Ascending aorta (tissue), 2 donors: Measurements from ENCODE around the gene ETV6. TPM values are rescaled to one million over a fixed set of nuclear protein-coding genes. Genes with fewer than 3 reads are reported as not detected.
A peak's percentile ranks its signal among the peaks of the same experiment; 100 is the strongest.

Experiments used
- DNase-seq, 2 donors: peaks; one replicate each; pipeline ENCODE4 v3.0.0-alpha.2; 2019; ENCODE audit warnings: low spot score in 2 of 2
- H3K27ac ChIP-seq, 2 donors: fragments of 200-600 bp; sonication (generic); one replicate each; pipeline ENCODE4 v1.5.1; 2016 to 2017; ENCODE audit warnings: mild to moderate bottlenecking in 1 of 2
- H3K27me3 ChIP-seq: fragments of 200-600 bp; sonication (generic); one replicate; pipeline ENCODE4 v1.5.1; 2017
- H3K36me3 ChIP-seq, 2 donors: fragments of 200-600 bp; sonication (generic); one replicate each; pipeline ENCODE4 v1.5.1; 2016
- H3K4me1 ChIP-seq, 2 donors: fragments of 200-600 bp; sonication (generic); one replicate each; pipeline ENCODE4 v1.5.1; 2016 to 2017; ENCODE audit warnings: mild to moderate bottlenecking in 1 of 2
- H3K4me3 ChIP-seq, 2 donors: fragments of 200-600 bp; sonication (generic); one replicate each; pipeline ENCODE4 v1.5.1; 2016 to 2017; ENCODE audit warnings: mild to moderate bottlenecking in 1 of 2
- H3K9me3 ChIP-seq, 2 donors: fragments of 200-600 bp; sonication (generic); one replicate each; pipeline ENCODE4 v1.5.1; 2016
- intact Hi-C: fragments of 100-400 bp; cut with DNase I; formaldehyde crosslinking; loops from one replicate; pipeline ENCODE4 v1.15.1; 2023
- total RNA-seq: library from RNA; depleted of rRNA; stranded (reverse); fragments of >200 nt; gene quantifications from one replicate; pipeline ENCODE4 v1.1.0, GENCODE V29; 2016
- TF ChIP-seq, protein P1 (sequence below), 3 experiments: fragments of 200-600 bp in 2 of 3; fragments of 450-650 bp in 1 of 3; sonication (generic) in 2 of 3; IDR thresholded peaks; one replicate each; pipeline ENCODE4 v1.5.1; 2016 to 2019; ENCODE audit warnings: antibody characterized with exemption in 3 of 3, mild to moderate bottlenecking in 1 of 3, moderate library complexity in 1 of 3

Gene ETV6
- total RNA-seq, 1 donor from 2014 or later: 21.6 TPM

DNA sequence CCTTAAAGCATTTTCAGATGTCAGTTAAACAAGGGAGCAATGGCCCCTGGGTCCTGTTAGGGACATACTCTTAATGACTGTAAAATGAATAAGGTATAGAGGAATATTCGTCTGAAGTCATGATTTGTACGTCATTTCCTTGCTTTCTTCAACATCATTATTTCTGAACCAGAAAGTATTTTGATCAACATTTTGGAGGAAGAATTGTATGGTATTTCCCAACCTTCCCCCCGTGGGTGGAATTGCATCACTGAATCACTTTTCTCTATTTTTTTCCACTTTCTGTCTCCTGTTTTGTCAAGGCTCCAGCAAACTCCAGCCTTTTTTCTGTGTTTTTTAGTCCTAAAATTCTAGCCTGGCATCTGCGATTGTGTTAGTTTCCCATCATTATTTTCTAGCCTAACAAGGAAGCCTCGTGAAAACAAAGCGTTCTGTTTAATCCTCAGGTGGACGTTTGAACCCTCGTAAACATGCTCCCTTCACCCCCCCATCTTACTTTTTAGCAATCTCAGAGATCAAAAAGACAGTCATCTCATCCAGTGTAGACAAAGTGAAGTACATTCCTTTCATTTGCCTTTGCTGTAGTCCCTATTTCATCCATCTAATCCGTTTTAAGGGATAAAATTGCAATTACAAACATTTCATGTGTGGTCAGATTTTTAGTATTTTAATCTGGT, 62.3 kb downstream of the ETV6 start:
- Histone ChIP-seq H3K27me3 (no peaks in the 10 kb centered on the region), H3K36me3 (peaks cover under 1 to 2% of the 10 kb centered on the region in 2 donors), H3K4me1 (peaks cover 3 to 31% of the 10 kb centered on the region in 2 donors), H3K9me3 (no peaks in the 10 kb centered on the region), H3K4me3 (no peak overlapping the region), H3K27ac (peak overlapping the region; percentile 47 to 57)
- TF ChIP-seq, protein P1, sequence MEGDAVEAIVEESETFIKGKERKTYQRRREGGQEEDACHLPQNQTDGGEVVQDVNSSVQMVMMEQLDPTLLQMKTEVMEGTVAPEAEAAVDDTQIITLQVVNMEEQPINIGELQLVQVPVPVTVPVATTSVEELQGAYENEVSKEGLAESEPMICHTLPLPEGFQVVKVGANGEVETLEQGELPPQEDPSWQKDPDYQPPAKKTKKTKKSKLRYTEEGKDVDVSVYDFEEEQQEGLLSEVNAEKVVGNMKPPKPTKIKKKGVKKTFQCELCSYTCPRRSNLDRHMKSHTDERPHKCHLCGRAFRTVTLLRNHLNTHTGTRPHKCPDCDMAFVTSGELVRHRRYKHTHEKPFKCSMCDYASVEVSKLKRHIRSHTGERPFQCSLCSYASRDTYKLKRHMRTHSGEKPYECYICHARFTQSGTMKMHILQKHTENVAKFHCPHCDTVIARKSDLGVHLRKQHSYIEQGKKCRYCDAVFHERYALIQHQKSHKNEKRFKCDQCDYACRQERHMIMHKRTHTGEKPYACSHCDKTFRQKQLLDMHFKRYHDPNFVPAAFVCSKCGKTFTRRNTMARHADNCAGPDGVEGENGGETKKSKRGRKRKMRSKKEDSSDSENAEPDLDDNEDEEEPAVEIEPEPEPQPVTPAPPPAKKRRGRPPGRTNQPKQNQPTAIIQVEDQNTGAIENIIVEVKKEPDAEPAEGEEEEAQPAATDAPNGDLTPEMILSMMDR (IDR thresholded peaks at IDR 0.05): no peak
- intact Hi-C loops: no loop called here
- no peak for DNase-seq

DNA sequence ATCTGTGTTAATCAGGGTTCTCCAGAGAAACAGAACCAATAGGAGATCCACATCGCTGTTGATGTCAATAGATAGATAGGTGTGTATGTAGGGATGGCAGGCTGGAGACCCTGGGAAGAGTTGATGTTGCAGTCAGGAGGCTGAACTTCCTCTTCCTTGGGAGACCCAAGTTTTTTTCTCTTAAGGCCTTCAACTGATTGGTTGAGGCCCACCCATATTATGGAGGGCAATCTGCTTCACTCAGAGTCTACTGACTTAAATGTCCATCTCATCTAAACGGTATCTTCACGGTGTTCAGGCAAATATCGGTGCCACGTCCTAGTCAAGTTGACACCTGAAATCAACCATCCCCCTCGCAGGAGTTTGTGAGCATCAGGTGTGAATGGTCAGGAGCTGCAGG, 63.0 kb downstream of the ETV6 start:
- Histone ChIP-seq H3K36me3 (peaks cover 2 to 8% of the 10 kb centered on the region in 2 donors), H3K9me3 (no peaks in the 10 kb centered on the region), H3K4me1 (peaks cover 3 to 31% of the 10 kb centered on the region in 2 donors), H3K4me3 (no peak overlapping the region), H3K27me3 (no peaks in the 10 kb centered on the region), H3K27ac (peak overlapping the region; percentile 27 to 57)
- intact Hi-C loops: no loop called here
- TF ChIP-seq, protein P1 (IDR thresholded peaks at IDR 0.05): no peak
- no peak for DNase-seq

DNA sequence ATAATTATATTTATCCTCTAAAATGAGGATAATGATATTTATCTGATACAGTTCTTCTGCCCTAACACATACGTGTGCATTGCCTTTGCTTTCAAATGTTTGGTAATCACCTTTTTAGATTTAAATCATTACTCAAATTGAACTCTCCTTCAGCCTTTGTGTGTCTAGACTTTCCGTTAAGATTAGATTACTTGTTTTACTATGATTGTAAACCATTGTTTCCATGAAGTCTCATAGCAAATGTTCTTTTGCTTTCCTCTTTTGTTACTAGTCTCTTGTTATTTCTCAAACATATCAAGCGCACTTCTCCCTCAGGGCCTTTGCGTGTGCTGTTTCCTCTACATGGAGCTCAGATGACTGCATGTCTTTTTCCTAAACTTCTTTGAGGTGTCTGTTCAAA, 63.7 kb downstream of the ETV6 start:
- H3K9me3 ChIP-seq: no peaks in the 10 kb centered on the region
- peaks cover 2 to 8% of the 10 kb centered on the region in 2 donors for H3K36me3 ChIP-seq
- H3K27me3 ChIP-seq: no peaks in the 10 kb centered on the region
- no peak overlapping the region for H3K4me3 ChIP-seq
- intact Hi-C loops: no loop called here
- DNase-seq: no peak
- H3K27ac ChIP-seq: no peak overlapping the region
- TF ChIP-seq, protein P1 (IDR thresholded peaks at IDR 0.05): no peak
- H3K4me1 ChIP-seq: peaks cover 3 to 27% of the 10 kb centered on the region in 2 donors

DNA sequence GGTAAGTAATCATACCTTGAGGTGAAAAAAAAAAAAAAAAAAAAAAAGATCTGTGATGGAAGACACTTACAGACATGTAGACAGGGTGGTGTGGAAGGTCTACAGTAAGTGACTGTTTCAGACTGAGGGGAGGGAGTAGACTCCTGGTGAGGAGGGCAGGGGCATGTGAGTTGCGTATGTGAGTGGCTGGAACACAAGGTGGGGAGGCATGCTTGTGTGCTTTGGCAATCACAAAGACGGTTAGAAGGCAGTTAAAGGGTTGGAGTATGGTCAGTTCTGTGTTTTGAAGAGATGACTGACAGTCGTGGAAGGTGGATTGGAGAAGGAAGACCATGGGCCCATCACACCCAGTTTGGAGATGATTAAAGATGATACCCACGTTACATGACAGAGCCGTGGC, 65.2 kb downstream of the ETV6 start:
- H3K9me3 ChIP-seq: no peaks in the 10 kb centered on the region
- DNase-seq: no peak
- intact Hi-C loops: no loop called here
- no peak overlapping the region for H3K4me3 ChIP-seq
- no peak overlapping the region for H3K27ac ChIP-seq
- H3K36me3 ChIP-seq: peaks cover 2 to 8% of the 10 kb centered on the region in 2 donors
- TF ChIP-seq, protein P1 (IDR thresholded peaks at IDR 0.05): no peak
- no peaks in the 10 kb centered on the region for H3K27me3 ChIP-seq
- H3K4me1 ChIP-seq: peaks cover 7 to 35% of the 10 kb centered on the region in 2 donors

DNA sequence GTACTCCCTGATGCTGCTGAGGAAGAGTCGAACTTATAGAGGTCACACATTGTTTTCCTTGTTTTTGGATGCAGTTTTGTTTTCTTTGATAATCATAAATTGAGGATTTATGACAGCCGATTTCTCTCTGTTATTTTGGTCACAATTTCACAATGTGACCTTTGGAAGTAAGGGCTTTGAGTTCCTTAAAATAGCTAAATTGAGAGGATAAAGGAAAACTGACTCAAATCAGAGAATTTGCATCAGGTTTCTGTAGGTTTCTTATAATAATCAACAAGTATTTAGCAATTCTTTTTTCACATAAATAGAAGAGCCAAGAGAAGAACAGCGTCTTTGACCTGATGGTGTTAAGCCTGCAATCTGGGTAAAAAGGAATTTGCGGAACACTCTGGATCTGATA, 66.1 kb downstream of the ETV6 start:
- Histone ChIP-seq H3K4me1 (peaks cover 7 to 44% of the 10 kb centered on the region in 2 donors), H3K4me3 (no peak overlapping the region), H3K9me3 (no peaks in the 10 kb centered on the region), H3K27me3 (no peaks in the 10 kb centered on the region), H3K36me3 (peaks cover 2 to 8% of the 10 kb centered on the region in 2 donors), H3K27ac (no peak overlapping the region)
- DNase-seq: no peak
- intact Hi-C loops: no loop called here
- TF ChIP-seq, protein P1 (IDR thresholded peaks at IDR 0.05): no peak
